Measurements from ENCODE around the gene GRIK3. TPM values are rescaled to one million over a fixed set of nuclear protein-coding genes. Genes with fewer than 3 reads are reported as not detected.

The GRIK3 gene
- polyA plus RNA-seq, 2 of the 4 experiments (the other 2 are of a cell fraction): not detected

DNA sequence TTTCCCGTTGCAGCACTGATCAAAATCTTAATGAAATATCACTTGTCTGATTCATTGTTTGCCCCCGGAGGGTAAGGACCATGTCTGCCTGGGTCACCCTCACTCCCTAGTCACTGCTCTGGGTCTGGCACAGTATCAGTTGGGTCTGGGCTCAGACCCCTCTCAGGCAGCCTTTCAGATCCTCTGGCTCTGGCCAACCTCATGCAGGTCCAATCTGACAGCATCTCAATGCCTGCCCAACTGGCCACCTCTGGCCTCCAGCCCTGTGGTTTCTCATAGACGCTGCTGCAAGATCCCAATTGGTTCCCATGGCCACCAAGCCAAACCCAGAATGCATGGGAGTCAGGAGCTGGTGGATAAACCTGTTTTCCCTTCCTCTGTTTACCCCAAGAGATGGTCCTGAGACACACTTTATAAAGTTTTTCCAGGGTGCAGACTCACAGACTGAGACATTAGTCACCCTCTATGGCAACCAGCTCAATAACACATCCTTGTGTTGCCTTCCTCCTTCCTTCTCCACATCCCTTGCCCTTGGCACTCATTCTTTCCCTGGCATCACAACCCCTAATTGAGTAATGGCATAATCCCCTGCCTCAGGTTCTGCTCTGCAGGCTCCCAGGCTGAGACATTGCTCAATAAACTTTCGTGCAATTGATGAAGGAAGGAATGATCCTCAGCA, 199.2 kb downstream of the GRIK3 start:
- ChIA-PET POLR2A (no interaction called here), CTCF (no interaction called here)
- ATAC-seq: no peak
- Histone ChIP-seq H3K27ac (no peak overlapping the region), H3K4me3 (no peak overlapping the region), H3K9me3 (no peaks in the 10 kb centered on the region), H3K4me2 (no peak overlapping the region), H3K4me1 (no peaks in the 10 kb centered on the region)
- no peak for TF ChIP-seq HOXB5 (CRISPR knock-in tag; IDR thresholded peaks at IDR 0.05)
- TF ChIP-seq, protein P1, sequence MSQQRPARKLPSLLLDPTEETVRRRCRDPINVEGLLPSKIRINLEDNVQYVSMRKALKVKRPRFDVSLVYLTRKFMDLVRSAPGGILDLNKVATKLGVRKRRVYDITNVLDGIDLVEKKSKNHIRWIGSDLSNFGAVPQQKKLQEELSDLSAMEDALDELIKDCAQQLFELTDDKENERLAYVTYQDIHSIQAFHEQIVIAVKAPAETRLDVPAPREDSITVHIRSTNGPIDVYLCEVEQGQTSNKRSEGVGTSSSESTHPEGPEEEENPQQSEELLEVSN (IDR thresholded peaks at IDR 0.05; ENCODE audit: borderline replicate concordance, low read depth): no peak
- no peak for FAIRE-seq
- DNase-seq (ENCODE audit: low read depth in 1 of 2, low spot score in 1 of 2): no peak
- 8% methylated on average over 4 of the region's 4 CpGs for WGBS (ENCODE audit: missing lambda C conversion rate)

DNA sequence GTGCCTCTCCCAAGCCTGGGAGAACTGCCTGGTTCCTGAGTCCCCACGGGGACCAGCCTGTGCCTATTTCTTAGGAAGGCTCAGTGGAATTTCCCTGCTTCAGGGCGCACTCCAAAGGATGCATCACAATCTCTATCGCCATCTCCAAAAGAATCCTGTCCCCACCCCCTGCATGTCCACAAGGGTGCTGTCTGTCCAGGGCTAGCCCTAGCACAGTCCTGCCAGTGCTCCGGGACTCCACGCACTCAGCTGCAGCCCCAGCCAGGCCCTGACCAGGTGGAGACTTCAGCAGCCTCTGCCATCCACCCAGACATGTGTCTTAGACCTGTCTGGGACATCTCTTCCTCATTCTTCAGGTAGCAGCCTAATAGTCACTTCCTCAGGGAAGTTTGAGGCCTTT, 199.7 kb downstream of the GRIK3 start:
- WGBS (ENCODE audit: missing lambda C conversion rate): 31% methylated on average over 4 of the region's 5 CpGs
- POLR2A ChIA-PET: no interaction called here
- no peak for FAIRE-seq
- CTCF ChIA-PET: no interaction called here
- H3K4me2 ChIP-seq: no peak overlapping the region
- ATAC-seq: no peak
- TF ChIP-seq CHD2 (IDR thresholded peaks at IDR 0.05; ENCODE audit: low read length, partially characterized antibody): no peak
- no peak for TF ChIP-seq MAFK (IDR thresholded peaks at IDR 0.05; ENCODE audit: partially characterized antibody)
- no peak for TF ChIP-seq GATA3 (IDR thresholded peaks at IDR 0.05; ENCODE audit: borderline replicate concordance)
- TF ChIP-seq JUNB (IDR thresholded peaks at IDR 0.05): no peak
- TF ChIP-seq MYC (IDR thresholded peaks at IDR 0.05; ENCODE audit: borderline replicate concordance, low read length): no peak
- TF ChIP-seq BHLHE40 (IDR thresholded peaks at IDR 0.05; ENCODE audit: low read depth, low read length): no peak
- TF ChIP-seq CBX2 (IDR thresholded peaks at IDR 0.05; ENCODE audit: borderline replicate concordance, low read depth): no peak
- TF ChIP-seq KDM5A (IDR thresholded peaks at IDR 0.05): no peak
- TF ChIP-seq, protein P2, sequence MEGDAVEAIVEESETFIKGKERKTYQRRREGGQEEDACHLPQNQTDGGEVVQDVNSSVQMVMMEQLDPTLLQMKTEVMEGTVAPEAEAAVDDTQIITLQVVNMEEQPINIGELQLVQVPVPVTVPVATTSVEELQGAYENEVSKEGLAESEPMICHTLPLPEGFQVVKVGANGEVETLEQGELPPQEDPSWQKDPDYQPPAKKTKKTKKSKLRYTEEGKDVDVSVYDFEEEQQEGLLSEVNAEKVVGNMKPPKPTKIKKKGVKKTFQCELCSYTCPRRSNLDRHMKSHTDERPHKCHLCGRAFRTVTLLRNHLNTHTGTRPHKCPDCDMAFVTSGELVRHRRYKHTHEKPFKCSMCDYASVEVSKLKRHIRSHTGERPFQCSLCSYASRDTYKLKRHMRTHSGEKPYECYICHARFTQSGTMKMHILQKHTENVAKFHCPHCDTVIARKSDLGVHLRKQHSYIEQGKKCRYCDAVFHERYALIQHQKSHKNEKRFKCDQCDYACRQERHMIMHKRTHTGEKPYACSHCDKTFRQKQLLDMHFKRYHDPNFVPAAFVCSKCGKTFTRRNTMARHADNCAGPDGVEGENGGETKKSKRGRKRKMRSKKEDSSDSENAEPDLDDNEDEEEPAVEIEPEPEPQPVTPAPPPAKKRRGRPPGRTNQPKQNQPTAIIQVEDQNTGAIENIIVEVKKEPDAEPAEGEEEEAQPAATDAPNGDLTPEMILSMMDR (IDR thresholded peaks at IDR 0.05): no peak
- no peak for TF ChIP-seq HOXA7 (CRISPR knock-in tag; IDR thresholded peaks at IDR 0.05)
- DNase-seq (ENCODE audit: low read depth in 1 of 2, low spot score in 1 of 2): no peak
- H3K4me1 ChIP-seq: no peaks in the 10 kb centered on the region
- H3K4me3 ChIP-seq: no peak overlapping the region
- no peaks in the 10 kb centered on the region for H3K9me3 ChIP-seq
- H3K27ac ChIP-seq: no peak overlapping the region

DNA sequence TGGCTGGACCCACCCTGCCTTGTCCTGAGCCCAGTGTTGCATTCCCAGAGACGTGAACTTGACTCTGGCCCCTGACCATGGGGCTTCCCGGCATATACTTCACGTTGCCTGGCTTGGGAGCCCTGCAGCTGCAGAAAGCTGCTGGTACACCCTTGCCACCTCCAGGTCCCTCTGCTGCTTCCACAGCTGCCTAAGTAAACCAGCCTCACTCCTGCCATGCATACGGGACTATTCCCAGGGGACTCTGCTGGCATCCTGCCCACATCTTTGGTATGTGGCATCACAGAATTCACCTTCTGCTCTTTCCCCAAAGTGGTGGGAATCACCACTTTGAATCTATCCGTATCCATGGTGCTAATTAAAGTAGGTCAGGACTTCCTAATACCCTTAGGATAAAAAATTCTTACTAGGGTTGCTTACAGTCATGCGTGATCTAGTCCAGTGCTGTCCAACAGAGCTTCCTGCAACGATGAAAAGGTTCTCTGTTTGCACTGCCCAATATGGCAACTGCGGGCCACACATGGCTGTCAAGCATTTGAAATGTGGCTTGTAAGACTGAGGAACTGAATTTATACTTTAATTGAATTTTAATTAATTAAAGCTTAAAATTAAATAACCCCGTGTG, 203.0 kb downstream of the GRIK3 start:
- no peak overlapping the region for H3K4me3 ChIP-seq
- DNase-seq (ENCODE audit: low read depth in 1 of 2, low spot score in 1 of 2) (no peak), FAIRE-seq (no peak), ATAC-seq (no peak)
- no peak for TF ChIP-seq ZNF302 (CRISPR knock-in tag; IDR thresholded peaks at IDR 0.05)
- TF ChIP-seq HOXB5 (CRISPR knock-in tag; IDR thresholded peaks at IDR 0.05): no peak
- TF ChIP-seq POLR2AphosphoS2 (conservative IDR thresholded peaks at IDR 0.05; ENCODE audit: low read length): no peak
- TF ChIP-seq, protein P2 (IDR thresholded peaks at IDR 0.05): no peak
- TF ChIP-seq CBX8 (IDR thresholded peaks at IDR 0.05): no peak
- POLR2A ChIA-PET: no interaction called here
- CTCF ChIA-PET: interaction anchor here (1.1 kb wide), 1 partner anchor 21 kb away, joined by 3 read pairs; no protein-coding TSS in a partner anchor
- H3K4me1 ChIP-seq: no peaks in the 10 kb centered on the region
- H3K4me2 ChIP-seq: no peak overlapping the region
- WGBS (ENCODE audit: missing lambda C conversion rate): 24% methylated on average over 9 of the region's 9 CpGs
- no peak overlapping the region for H3K27ac ChIP-seq
- H3K9me3 ChIP-seq: no peaks in the 10 kb centered on the region
